ENCODE data around the gene SCN10A.

DNA sequence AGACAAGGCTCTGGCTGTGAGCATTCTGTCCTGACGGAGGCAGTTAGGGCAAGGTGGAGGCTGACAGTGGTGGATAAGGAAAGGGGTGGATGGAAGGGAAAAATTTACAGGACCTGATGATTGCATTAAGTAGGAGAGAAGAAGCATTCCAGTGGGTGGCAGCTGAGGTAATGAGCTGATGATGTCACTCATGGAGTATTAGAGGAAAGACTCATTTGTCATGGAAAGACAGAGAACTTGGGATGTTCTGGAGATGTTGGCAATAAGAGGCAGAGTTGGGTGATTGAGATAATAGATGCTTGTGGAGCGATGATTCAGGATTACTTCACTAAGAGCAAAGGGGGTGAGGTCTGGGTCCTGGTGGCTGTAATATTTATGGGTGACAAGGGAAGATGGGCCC, 102.9 kb downstream of the SCN10A start:
- TF ChIP-seq JUN (CRISPR knock-in tag; IDR thresholded peaks at IDR 0.05), result no peak
- no peak for TF ChIP-seq IRF2 (CRISPR knock-in tag; IDR thresholded peaks at IDR 0.05; ENCODE audit: borderline replicate concordance, low read depth)
- TF ChIP-seq SOX15 (CRISPR knock-in tag; IDR thresholded peaks at IDR 0.05), result no peak
- TF ChIP-seq, protein P1, sequence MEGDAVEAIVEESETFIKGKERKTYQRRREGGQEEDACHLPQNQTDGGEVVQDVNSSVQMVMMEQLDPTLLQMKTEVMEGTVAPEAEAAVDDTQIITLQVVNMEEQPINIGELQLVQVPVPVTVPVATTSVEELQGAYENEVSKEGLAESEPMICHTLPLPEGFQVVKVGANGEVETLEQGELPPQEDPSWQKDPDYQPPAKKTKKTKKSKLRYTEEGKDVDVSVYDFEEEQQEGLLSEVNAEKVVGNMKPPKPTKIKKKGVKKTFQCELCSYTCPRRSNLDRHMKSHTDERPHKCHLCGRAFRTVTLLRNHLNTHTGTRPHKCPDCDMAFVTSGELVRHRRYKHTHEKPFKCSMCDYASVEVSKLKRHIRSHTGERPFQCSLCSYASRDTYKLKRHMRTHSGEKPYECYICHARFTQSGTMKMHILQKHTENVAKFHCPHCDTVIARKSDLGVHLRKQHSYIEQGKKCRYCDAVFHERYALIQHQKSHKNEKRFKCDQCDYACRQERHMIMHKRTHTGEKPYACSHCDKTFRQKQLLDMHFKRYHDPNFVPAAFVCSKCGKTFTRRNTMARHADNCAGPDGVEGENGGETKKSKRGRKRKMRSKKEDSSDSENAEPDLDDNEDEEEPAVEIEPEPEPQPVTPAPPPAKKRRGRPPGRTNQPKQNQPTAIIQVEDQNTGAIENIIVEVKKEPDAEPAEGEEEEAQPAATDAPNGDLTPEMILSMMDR (IDR thresholded peaks at IDR 0.05), result no peak
- TF ChIP-seq, protein P2, sequence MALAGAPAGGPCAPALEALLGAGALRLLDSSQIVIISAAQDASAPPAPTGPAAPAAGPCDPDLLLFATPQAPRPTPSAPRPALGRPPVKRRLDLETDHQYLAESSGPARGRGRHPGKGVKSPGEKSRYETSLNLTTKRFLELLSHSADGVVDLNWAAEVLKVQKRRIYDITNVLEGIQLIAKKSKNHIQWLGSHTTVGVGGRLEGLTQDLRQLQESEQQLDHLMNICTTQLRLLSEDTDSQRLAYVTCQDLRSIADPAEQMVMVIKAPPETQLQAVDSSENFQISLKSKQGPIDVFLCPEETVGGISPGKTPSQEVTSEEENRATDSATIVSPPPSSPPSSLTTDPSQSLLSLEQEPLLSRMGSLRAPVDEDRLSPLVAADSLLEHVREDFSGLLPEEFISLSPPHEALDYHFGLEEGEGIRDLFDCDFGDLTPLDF (CRISPR knock-in tag; IDR thresholded peaks at IDR 0.05), result no peak
- TF ChIP-seq, protein P3, sequence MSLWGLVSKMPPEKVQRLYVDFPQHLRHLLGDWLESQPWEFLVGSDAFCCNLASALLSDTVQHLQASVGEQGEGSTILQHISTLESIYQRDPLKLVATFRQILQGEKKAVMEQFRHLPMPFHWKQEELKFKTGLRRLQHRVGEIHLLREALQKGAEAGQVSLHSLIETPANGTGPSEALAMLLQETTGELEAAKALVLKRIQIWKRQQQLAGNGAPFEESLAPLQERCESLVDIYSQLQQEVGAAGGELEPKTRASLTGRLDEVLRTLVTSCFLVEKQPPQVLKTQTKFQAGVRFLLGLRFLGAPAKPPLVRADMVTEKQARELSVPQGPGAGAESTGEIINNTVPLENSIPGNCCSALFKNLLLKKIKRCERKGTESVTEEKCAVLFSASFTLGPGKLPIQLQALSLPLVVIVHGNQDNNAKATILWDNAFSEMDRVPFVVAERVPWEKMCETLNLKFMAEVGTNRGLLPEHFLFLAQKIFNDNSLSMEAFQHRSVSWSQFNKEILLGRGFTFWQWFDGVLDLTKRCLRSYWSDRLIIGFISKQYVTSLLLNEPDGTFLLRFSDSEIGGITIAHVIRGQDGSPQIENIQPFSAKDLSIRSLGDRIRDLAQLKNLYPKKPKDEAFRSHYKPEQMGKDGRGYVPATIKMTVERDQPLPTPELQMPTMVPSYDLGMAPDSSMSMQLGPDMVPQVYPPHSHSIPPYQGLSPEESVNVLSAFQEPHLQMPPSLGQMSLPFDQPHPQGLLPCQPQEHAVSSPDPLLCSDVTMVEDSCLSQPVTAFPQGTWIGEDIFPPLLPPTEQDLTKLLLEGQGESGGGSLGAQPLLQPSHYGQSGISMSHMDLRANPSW (CRISPR knock-in tag; conservative IDR thresholded peaks at IDR 0.05; ENCODE audit: low read depth), result no peak
- no peak for TF ChIP-seq MXD4 (CRISPR knock-in tag; IDR thresholded peaks at IDR 0.05; ENCODE audit: borderline replicate concordance)
- no peak for TF ChIP-seq SMAD4 (CRISPR knock-in tag; IDR thresholded peaks at IDR 0.05)
- TF ChIP-seq ZBTB21 (CRISPR knock-in tag; IDR thresholded peaks at IDR 0.05; ENCODE audit: borderline replicate concordance), result no peak
- TF ChIP-seq TEAD1 (CRISPR knock-in tag; IDR thresholded peaks at IDR 0.05), result no peak
